ENCODE data around the gene GOSR1.
"Not testable (repeated sequence)": the region's sequence is repeated elsewhere in the genome, so short reads cannot be mapped to it uniquely, and the experiment has no call there.

The GOSR1 gene

DNA sequence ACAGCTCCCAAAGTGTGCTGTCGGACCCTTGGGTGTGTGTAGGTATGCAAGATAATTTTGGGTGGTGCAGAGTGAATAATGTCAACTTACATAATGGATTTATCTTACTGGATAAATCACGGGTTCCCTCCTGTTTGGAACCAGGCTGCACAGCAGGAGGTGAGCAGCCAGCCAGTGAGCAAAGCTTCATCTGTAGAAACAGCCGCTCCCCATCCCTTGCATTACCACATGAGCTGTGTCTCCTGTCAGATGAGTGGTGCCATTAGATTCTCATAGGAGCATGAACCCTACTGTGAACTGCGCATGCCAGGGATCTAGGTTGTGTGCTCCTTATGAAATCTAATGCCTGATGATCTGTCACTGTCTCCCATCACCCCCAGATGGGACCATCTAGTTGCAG, 72.0 kb downstream of the GOSR1 start:
- not testable (repeated sequence) for DNase-seq

GRCh38 chr17:30549864-30550511, 72.8 kb downstream of the GOSR1 start:
- DNase-seq = no peak

DNA sequence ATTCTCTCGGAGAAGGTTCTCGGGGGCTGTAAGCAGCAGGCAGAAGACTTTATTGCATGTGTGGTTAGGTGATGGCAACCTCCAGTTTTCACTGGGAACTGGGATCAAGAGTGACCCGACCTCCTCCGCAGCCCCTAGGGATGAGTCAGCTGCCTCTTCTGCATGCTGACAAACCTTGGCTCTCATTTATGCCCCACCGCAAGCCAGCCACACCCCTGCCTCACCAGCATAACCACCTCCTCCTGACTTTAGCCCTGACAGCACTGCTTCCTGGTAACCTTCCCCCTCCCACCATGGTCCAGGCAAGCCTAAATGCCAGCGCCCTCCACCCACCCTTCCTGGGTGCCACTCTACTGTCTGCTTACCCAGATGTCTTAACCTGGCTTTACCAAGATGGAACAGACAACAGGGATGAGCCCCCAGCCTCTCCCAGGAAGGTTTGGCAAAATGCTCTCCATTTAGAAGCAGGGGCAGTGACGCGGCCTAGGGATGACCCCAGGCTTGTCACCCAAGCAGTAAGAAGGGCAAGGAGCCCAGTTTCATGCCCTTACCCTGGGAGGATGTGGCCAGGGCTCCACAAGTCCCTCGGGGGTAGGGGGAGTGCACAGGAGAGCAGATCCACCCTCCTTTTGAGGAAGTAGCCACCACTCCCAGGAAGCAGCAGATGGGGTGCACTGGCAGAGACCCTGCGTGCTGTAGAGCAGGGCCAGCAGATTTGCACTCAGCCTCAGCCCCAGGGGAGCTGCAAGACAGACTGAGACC, 73.5 kb downstream of the GOSR1 start:
- no peak for DNase-seq

- not testable (repeated sequence) for DNase-seq
These were observed 74.2 kb downstream of the GOSR1 start for GRCh38 chr17:30551274-30551995.

DNA sequence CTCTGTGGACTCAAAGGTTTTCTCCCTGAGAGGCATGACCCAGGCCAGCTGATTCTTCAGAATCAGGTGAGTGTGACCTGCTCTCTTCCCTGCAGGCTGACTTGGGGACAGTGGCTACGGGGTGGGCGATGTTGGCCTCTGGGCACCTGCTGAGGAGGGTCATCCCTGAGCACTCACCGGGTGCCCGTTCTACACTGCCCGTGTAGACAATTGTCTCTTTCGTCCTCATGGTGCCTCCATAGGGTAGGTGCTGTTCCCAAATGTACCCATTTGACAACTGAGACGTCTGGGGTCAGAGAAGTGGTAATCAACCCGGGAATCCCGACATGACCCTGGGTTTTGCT, 74.8 kb downstream of the GOSR1 start:
- DNase-seq = no peak

- DNase-seq = no peak
These were observed 75.9 kb downstream of the GOSR1 start for GRCh38 chr17:30552994-30553566.

GRCh38 chr17:30553823-30554440, 76.7 kb downstream of the GOSR1 start:
- not testable (repeated sequence) for DNase-seq

DNA sequence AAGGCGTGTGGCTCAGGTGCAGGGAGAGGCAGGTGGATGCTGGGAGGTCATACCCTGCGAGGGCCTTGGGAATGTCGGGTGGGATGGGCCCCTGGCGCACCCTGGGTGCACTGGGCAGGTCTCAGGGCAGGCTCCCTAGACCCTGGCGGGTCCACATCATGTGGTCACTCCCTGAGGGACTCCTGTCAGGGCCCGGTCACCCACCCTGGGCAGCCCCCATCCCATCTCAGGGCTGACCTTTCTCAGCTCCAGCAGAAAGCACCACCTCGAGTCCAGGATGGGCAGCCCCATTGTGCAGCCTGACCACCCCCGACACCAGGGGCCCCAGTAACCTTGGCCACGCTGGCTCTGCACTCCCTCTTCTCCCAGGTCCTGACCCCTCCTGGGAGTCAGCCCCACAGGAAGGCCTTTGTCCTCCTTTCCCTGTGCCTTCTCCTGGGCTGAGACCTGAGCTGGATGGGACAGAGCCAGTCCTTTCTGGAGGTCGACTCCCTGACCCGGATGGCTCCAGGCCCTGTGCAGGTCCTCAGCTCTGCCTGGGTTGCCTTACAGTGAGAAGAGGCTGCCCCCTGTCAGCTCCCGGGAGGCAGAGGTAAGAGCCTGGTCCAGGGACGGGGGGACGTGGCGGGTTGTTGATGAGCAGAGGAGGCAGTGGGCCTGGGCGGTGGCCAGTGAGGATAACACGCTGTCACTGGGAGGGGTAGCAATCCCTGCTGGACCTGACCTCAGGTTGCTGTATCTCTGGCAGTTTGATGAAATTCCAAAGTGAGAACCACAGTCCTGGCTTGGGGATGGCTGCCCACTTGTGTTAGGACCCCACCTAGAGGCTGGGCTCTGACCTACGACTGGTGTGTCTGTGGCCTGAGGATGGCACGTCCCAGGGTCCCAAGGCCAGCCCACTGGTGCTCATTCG, 77.9 kb downstream of the GOSR1 start:
- no peak for DNase-seq

DNA sequence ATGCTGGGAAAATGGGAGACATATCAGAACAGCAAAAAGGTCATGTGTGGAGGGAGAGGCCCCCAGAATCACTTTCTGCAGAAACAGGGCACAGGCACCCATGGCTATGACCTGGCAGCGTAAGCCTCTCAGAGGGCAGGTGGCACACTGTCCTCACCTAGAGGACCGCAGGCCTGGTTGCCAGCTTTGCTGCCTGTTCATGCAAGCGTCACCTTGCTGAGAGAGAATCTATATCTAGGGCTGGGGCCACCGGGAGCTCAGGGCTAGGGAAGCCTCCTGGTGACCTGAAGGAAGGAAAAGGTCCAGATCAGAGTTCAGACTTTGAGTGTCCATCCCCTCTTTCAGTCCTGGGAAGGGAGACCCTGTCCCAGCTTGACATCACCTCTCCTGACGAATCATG, 78.7 kb downstream of the GOSR1 start:
- no peak for DNase-seq

DNA sequence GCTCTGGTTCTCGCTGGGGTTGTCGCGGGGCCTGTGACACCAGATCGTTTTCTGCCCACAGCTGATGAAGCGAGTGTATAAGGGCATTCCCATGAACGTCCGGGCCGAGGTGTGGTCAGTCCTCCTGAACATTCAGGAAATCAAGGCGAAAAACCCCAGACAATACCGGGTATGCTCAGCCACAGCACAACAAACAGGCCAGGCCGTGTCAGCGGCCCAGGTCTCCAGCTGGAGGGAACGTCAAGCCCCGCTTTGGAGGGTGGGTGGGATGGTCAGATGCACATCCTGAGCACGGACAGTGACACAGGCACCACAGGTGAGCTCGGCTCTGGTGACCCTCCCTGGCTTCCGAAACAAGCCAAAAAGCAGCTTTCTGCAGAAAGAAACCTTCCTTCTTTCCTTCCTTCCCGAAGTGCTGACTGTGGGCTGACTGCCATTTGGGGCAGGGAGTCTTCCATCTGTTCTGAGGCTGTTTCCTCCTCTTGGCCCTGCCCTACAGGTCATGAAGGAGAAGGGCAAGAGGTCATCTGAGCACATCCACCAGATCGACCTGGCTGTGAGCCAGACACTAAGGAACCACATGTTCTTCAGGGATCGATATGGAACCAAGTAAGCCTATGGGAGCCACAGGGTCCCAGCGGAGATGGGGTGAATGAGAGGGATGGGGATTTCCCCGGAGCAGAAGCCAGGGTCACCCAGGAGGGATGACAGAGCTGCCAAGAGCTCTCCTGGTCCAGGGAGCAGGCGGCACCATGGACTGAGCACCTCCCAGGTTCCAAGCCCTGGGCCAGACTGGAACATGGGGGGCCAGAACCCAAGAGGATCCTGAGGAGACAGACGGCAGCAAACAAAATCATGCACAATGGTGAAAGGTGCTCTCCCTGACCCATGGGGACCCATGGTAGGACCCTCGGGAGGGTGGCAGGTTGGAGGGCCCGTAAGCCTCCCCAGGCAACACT, 79.4 kb downstream of the GOSR1 start:
- no peak for DNase-seq

DNA sequence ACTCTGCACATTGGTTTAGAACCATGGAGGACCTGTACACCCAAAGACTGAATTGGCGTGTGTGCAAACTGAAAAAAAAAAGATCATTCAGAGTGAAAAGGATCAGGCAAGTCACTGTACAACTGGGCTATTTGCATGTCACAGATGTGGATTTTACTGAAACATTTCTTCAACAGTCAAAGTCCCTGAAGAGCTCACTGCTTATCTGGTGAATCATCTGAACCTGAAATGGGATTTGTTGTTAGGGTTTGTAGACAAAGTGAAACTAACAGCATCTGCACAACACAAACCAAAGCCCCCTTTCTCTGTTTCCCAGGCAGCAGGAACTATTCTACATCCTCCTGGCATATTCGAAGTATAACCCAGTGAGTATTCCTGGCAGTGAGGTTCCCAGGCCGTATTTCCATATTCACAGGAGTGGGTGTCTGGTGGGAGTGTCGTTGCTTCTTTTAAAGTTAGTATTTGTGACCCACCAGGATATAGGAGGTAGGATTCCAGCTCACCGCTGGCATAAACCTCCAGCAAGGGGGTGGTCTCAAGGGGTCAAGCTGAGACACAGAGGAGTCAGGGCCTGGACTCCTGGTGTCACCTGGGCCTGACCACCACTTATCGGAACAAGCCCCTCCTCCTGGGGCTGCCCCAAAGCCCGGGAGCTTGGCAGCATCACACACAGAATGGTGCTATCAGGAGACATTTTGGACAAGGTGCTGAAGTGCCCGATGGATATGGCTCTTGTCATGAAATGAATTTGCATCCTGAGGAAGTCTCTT, 80.9 kb downstream of the GOSR1 start:
- DNase-seq = no peak

- no peak for DNase-seq
These were observed 81.7 kb downstream of the GOSR1 start for GRCh38 chr17:30558686-30559545.

DNA sequence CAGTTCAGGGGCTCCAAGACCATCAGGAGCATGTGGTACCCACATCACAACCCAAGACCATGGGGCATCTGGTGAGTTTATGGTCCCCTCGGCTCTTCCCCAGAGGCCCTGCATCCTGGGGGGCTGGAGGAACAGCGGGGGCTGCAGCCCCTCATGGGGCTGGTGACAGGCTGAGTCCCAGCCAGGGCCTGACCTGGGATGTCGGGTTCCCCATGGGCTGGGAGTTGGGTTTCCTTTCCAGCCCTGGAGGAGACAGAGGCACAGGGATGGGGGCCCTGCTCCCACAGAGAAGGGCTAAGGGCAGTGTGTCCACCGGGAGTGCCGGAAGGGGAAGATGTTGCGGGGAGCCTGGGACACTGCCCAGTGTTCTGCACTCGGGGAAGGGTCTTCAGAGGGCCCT, 82.4 kb downstream of the GOSR1 start:
- DNase-seq = no peak

GRCh38 chr17:30560117-30561026, 83.2 kb downstream of the GOSR1 start:
- not testable (repeated sequence) for DNase-seq

- DNase-seq = not testable (repeated sequence)
These were observed 84.6 kb downstream of the GOSR1 start for GRCh38 chr17:30561766-30562165.

GRCh38 chr17:30563131-30563904, 86.1 kb downstream of the GOSR1 start:
- not testable (repeated sequence) for DNase-seq

DNA sequence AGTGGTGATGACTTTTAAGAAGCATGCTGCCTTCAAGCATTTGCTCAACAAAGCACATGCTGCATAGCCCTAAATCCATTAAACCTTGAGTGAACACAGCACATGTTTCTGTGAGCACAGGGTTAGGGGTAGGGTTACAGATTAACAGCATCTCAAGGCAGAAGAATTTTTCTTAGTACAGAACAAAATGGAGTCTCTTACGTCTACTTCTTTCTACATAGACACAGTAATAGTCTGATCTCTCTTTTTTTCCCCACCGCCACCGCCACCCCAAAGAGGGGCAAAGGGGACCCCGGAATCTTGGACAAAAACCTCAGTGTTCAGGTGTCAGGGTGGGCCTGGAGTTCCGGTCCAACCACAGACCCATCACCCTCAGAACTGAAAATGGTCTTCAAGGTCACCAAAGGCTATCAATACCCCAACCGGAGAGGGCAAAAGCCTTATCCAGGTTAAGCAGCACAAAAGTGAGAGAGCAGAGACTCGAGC, 86.7 kb downstream of the GOSR1 start:
- not testable (repeated sequence) for DNase-seq

Measured in CD4-positive, alpha-beta T cell treated with Interleukin-4 for 4 hours (primary cell).